Measurements from ENCODE around the gene CAPN14.

DNA sequence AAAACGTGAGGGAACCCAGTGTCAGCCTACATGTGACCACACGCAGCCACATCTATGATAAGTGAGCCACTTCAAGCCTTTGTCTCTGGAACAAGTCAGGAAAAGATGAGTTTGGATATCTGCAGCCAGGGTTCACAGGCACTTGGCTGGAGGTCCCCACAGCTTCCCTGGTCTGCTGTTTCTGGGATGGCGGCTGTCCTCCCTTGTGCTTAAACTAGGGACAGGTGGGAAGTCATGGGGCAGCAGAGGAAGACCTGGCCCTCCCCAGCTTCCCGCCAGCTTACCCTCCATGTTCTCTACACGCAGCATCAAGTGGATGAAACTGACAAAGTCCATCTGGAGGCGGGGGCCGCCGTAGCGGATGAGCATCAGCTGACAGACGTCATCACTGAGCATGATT is 40.6 kb downstream of the CAPN14 start:
- TF ChIP-seq POLR2AphosphoS5 (IDR thresholded peaks at IDR 0.05; ENCODE audit: borderline replicate concordance, low read depth, low read length) (no peak), EZH2 (IDR thresholded peaks at IDR 0.05) (no peak)

All from SK-N-MC (cell line).